RWPE2 (cell line): ENCODE results near the gene FOSB.
A peak's percentile ranks its signal among the peaks of the same experiment; 100 is the strongest.

Source experiments
- ATAC-seq: fragments of 200-7000 bp; cut with Tn5 transposase; 3 replicates; pipeline ENCODE4 v1.9.1; 2021; ENCODE audit warnings: low read depth
- DNase-seq: peaks from one replicate; pipeline ENCODE4 v3.0.0-alpha.2; 2020; ENCODE audit warnings: low spot score
- H3K27ac ChIP-seq: fragments of 450-650 bp; 2 replicates; pipeline ENCODE4 v1.5.1; 2017; ENCODE audit warnings: mild to moderate bottlenecking; ENCODE audit not compliant: poor library complexity, severe bottlenecking
- H3K27me3 ChIP-seq: fragments of 250-450 bp; sonication (Bioruptor Pico); 2 replicates; pipeline ENCODE4 v1.5.1; 2021; ENCODE audit warnings: mild to moderate bottlenecking, moderate library complexity; ENCODE audit not compliant: insufficient read depth, poor library complexity, severe bottlenecking
- H3K36me3 ChIP-seq: fragments of 250-450 bp; sonication (Bioruptor Pico); 2 replicates; pipeline ENCODE4 v1.5.1; 2020; ENCODE audit warnings: low read depth, mild to moderate bottlenecking, moderate library complexity
- H3K4me1 ChIP-seq: fragments of 250-450 bp; sonication (Bioruptor Pico); 2 replicates; pipeline ENCODE4 v1.5.1; 2021; ENCODE audit warnings: mild to moderate bottlenecking, moderate library complexity; ENCODE audit not compliant: insufficient read depth, poor library complexity, severe bottlenecking
- H3K4me3 ChIP-seq: fragments of 250-450 bp; sonication (Bioruptor Pico); 2 replicates; pipeline ENCODE4 v1.5.1; 2021; ENCODE audit warnings: mild to moderate bottlenecking, moderate library complexity; ENCODE audit not compliant: severe bottlenecking
- H3K9me3 ChIP-seq: fragments of 250-450 bp; sonication (Bioruptor Pico); 2 replicates; pipeline ENCODE4 v1.5.1; 2021; ENCODE audit warnings: mild to moderate bottlenecking, moderate library complexity; ENCODE audit not compliant: severe bottlenecking
- CTCF ChIP-seq: fragments of 450-650 bp; IDR thresholded peaks from one replicate; pipeline ENCODE4 v1.5.1; 2017; ENCODE audit warnings: mild to moderate bottlenecking, moderate library complexity; ENCODE audit not compliant: poor library complexity, severe bottlenecking

The FOSB gene

GRCh38 chr19:45439190-45439568, 28.6 kb upstream of the FOSB start:
- DNase-seq: no peak
- H3K27ac ChIP-seq: peak overlapping the region; percentile 65
- no peak for TF ChIP-seq CTCF

GRCh38 chr19:45439569-45440258, 28.1 kb upstream of the FOSB start:
- TF ChIP-seq CTCF: peak; percentile 99
- H3K27ac ChIP-seq: peak overlapping the region; percentile 65
- DNase-seq (no peak), ATAC-seq (peak; percentile 47)
- H3K4me1 ChIP-seq: peaks cover 15% of the 10 kb centered on the region
- H3K27me3 ChIP-seq: no peaks in the 10 kb centered on the region
- H3K36me3 ChIP-seq: no peaks in the 10 kb centered on the region
- H3K9me3 ChIP-seq: no peaks in the 10 kb centered on the region
- H3K4me3 ChIP-seq: peak overlapping the region; percentile 86

More at GRCh38 chr19:45439190-45439568, 28.6 kb upstream of the FOSB start:
- H3K9me3 ChIP-seq: no peaks in the 10 kb centered on the region
- no peaks in the 10 kb centered on the region for H3K27me3 ChIP-seq
- ATAC-seq: no peak
- no peaks in the 10 kb centered on the region for H3K36me3 ChIP-seq
- H3K4me3 ChIP-seq: peak overlapping the region; percentile 86
- H3K4me1 ChIP-seq: peaks cover 10% of the 10 kb centered on the region

GRCh38 chr19:45440259-45440638, 27.5 kb upstream of the FOSB start:
- ATAC-seq: no peak
- Histone ChIP-seq H3K27me3 (no peaks in the 10 kb centered on the region), H3K27ac (peak overlapping the region; percentile 65), H3K36me3 (no peaks in the 10 kb centered on the region), H3K4me3 (no peak overlapping the region), H3K9me3 (no peaks in the 10 kb centered on the region), H3K4me1 (peaks cover 16% of the 10 kb centered on the region)
- no peak for DNase-seq
- TF ChIP-seq CTCF: no peak

DNA sequence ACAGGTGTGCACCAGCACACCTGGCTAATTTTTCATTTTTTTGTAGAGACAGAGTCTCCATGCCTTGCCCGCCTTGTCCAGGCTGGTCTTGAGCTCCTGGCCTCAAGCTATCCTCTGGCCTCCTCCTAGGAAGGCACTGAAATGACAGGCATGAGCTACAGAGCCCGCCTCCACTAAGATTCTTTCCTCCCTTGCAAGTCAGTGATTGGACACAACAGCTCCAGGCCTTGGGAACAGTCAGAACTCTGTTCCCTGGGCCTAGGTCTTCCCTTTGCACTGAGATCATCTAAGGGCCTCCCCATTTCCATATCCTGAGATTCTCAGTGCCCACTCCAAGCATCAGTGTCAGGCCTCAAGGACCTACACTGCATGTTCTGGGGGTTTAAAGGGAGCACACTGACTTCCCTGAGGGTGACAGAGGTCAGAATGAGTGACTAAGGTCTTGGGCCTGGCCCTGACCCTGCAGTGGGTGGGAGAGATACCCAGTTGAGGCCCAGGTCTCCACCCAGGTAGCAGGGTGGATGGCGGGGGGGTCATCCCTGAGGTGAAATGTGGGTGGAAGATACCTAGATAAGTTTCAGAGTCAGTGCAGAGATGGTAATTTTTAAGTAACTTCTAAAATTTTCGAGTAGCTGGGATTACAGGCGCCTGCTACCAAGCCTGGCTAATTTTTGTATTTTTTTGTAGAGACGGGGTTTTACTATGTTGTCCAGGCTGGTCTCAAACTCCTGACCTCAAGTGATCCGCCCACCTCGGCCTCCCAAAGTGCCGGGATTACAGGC, 26.7 kb upstream of the FOSB start:
- no peak for DNase-seq
- Histone ChIP-seq H3K4me1 (peaks cover 16% of the 10 kb centered on the region), H3K27ac (peak overlapping the region; percentile 65), H3K4me3 (no peak overlapping the region), H3K27me3 (no peaks in the 10 kb centered on the region), H3K36me3 (no peaks in the 10 kb centered on the region), H3K9me3 (no peaks in the 10 kb centered on the region)
- ATAC-seq: 0 out of 3 replicates have a peak, but pooled peaks have one; percentile 3
- no peak for TF ChIP-seq CTCF

GRCh38 chr19:45442408-45442777, 25.4 kb upstream of the FOSB start:
- Histone ChIP-seq H3K9me3 (no peaks in the 10 kb centered on the region), H3K27ac (peak overlapping the region; percentile 90), H3K4me3 (no peak overlapping the region), H3K27me3 (no peaks in the 10 kb centered on the region), H3K36me3 (no peaks in the 10 kb centered on the region), H3K4me1 (peaks cover 27% of the 10 kb centered on the region)
- ATAC-seq (no peak), DNase-seq (no peak)
- TF ChIP-seq CTCF: no peak
